Measurements from ENCODE around the gene KDM4B.

- TF ChIP-seq SIN3A (conservative IDR thresholded peaks at IDR 0.05 in 1 of 2, IDR thresholded peaks at IDR 0.05 in 1 of 2; ENCODE audit: low read depth in 1 of 2, low read length in 2 of 2) = no peak
- no peak for TF ChIP-seq EP300 (IDR thresholded peaks at IDR 0.05; ENCODE audit: borderline replicate concordance in 1 of 2, low read depth in 2 of 2, low read length in 2 of 2)
- no peak for TF ChIP-seq CTCF (IDR thresholded peaks at IDR 0.05; ENCODE audit: control extremely low read depth in 1 of 3, insufficient read depth in 1 of 3, low read depth in 1 of 3, low read length in 3 of 3)
- no peak for TF ChIP-seq SIRT6 (IDR thresholded peaks at IDR 0.05; ENCODE audit: low read length)
- no peak for TF ChIP-seq RXRA (IDR thresholded peaks at IDR 0.05; ENCODE audit: insufficient read depth, low read depth, low read length)
- TF ChIP-seq SUZ12 (IDR thresholded peaks at IDR 0.05; ENCODE audit: low read length) = no peak
- TF ChIP-seq YY1 (IDR thresholded peaks at IDR 0.05; ENCODE audit: low read depth, low read length) = no peak
- TF ChIP-seq HDAC6 (IDR thresholded peaks at IDR 0.05; ENCODE audit: low read depth, low read length) = no peak
- no peak for TF ChIP-seq ZNF274 (IDR thresholded peaks at IDR 0.05; ENCODE audit: borderline replicate concordance, extremely low read depth, low read length)
Observed at GRCh38 chr19:5196832-5197231, 227.9 kb downstream of the KDM4B start.
